NCI-H748 (cell line): Measurements from ENCODE around the gene CHRNG.
"Not testable (repeated sequence)": the region's sequence is repeated elsewhere in the genome, so short reads cannot be mapped to it uniquely, and the experiment has no call there.

Experiments used
- DNase-seq: peaks from one replicate; lab custom pipeline; 2025; ENCODE audit not compliant: unreplicated experiment; lab: John Stamatoyannopoulos, UW

The CHRNG gene

DNA sequence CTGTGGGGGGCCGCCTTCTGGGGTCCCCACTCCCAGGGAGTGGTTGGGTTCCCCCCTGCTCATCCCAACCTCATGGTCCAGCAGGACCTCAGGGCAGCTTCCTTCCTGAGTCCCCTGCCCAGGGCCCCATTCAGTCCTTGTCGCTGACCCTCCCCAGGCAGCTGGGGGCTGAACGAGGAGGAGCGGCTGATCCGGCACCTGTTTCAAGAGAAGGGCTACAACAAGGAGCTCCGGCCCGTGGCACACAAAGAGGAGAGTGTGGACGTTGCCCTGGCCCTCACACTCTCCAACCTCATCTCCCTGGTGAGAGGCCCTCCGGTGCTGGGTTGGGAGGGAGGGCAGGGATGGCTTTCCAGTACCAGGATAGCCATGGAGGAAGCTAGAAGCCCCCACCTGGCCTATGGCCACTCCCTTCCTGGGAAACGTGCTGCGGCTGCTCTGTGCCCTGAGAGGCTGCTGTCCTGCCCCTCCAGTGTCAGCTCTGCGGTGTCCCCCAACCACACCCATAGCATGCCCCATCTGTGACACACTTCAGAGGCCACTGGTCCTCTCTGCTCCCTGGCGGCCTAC is 13.0 kb upstream of the CHRNG start:
- DNase-seq: no peak

DNA sequence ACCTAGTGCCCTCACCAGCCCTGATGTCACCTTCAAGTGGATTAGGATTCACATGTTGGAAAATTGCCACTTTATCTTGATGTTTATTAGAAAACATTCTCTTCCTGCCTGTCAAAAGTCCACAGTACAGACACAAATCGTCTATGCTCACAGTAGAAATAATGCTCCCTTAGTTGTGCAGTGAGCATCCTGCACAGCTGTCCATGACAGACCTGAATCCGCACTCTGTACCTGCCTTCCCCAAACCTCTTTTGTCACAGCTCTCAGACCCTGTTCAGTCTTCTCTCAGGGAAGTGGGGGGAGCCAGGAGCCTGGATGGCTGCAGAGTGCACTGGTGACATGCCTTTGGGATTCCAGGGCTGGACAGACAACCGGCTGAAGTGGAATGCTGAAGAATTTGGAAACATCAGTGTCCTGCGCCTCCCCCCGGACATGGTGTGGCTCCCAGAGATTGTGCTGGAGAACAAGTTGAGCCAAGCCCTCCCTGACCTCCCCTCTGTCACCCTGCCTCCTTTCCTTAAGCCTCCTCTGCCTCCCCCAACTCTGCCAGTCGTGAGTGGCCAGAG is 11.5 kb upstream of the CHRNG start:
- no peak for DNase-seq

DNA sequence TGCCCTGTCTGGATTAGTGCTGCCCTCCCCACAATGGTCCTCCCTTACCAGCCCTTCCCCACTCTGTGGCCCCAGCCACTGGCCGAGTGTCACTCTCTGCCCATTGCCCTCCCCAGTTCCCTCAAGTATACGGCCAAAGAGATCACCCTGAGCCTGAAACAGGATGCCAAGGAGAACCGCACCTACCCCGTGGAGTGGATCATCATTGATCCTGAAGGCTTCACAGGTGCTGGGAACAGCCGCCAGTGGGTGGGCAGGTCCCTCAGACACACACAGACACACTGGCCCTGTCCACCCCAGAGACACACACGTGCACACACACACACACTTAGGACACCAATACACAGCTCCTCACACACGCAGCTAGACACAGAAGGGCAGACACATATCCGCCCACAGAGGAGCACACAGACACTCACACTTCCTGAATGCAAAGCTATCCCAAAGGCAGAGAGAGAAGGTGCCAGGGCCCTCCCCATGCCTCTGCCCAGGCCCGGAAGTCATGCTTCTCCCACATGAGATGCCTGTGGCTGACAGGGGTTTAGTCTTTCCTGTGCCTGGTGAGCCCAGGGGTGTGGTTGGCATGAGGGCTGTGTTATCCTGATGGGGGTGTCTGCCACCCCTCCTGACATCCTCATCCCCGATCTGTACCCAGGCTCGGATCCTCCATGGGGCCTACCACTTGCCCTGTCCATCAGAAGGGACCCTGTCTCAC is 10.6 kb upstream of the CHRNG start:
- no peak for DNase-seq

DNA sequence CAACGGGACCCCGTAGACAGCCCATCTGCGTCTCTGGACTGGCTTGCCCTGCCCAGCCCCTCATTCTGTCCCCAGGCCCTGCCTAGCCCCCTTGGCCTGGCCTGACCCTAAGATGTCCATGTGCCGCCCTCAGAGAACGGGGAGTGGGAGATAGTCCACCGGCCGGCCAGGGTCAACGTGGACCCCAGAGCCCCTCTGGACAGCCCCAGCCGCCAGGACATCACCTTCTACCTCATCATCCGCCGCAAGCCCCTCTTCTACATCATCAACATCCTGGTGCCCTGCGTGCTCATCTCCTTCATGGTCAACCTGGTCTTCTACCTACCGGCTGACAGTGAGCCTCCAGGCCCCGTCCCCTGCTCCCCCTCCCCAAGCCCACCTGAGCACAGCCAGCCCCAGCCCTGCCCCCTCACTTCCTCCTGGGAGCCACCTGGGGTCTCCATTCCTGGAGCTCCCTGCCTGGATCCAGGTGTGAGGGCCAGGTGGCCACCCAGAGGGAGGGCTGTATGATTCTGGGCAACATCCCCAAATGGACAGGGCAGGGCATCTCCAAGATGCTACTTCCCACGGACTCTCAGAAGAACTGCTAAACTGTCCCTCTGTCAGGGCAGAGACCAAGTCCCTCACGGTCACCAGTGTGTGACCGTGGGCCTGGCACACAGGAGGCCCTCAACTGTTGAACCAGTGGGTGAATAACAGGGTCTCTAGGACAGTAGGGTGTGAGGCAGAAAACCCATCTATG is 9.5 kb upstream of the CHRNG start:
- DNase-seq: no peak

DNA sequence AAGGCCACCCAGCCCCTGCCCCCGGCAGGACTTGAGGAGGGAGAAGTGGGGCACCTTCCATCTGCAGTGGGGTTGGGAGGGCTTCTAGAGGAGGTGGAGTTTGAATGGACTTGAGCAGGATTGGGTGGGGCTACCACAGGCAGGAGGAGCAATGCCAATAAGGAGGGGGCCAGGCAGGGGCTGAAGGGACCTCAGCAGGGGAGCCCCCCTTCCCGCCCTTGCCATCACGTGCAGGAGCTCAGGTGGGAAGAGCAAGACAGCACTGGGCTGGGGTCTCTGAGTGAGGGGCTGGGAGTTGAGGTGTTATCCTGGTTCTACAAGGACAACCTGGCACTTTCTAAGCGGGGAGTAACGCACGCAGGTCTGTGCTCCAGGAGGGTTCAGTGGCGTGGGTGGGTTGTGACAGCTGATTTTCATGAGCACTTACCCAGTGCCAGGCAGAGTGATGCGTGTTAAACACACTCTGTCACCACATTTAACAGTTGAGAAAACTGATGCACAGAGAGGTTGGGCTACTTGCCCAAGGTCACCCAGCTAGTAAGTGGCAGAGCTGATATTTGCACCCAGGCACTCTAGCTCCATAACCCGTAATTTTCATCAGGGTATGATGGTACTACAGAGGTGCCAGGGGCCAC is 8.7 kb upstream of the CHRNG start:
- no peak for DNase-seq

DNA sequence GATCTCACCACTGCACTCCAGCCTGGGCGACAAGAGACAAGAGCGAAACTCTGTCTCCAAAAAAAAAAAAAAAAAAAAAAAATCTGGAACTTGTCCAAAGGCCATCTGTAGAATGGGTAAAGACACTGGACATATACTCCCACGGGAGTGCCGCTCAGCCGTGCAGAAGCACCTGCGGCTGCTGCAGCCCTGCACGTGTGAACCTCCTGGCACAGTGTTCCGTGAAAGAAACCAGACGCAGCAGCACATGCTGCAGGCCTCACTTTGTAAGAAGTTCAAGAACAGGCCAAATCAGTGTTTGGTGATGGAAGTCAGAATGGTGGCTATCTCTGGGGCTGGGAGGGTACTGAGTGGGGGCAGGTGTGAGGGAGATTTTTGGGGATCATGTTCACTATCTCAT is 7.1 kb upstream of the CHRNG start:
- DNase-seq: no peak

DNA sequence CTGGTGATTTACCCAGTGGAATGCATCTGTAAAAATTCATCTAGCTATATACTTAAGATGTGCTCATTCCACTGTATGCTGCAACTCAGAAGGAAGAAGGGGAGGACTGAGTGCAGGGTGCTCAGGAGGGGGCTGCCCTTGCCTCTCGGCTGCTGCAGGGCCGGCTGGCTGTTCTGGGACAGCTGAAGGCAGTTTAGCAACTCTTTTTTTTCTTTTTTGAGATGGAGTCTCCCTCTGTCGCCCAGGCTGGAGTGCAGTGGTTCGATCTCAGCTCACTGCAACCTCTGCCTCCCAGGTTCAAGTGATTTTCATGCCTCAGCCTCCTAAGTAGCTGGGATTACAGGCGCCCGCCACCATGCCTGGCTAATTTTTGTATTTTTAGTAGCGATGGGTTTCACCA is 6.7 kb upstream of the CHRNG start:
- not testable (repeated sequence) for DNase-seq

DNA sequence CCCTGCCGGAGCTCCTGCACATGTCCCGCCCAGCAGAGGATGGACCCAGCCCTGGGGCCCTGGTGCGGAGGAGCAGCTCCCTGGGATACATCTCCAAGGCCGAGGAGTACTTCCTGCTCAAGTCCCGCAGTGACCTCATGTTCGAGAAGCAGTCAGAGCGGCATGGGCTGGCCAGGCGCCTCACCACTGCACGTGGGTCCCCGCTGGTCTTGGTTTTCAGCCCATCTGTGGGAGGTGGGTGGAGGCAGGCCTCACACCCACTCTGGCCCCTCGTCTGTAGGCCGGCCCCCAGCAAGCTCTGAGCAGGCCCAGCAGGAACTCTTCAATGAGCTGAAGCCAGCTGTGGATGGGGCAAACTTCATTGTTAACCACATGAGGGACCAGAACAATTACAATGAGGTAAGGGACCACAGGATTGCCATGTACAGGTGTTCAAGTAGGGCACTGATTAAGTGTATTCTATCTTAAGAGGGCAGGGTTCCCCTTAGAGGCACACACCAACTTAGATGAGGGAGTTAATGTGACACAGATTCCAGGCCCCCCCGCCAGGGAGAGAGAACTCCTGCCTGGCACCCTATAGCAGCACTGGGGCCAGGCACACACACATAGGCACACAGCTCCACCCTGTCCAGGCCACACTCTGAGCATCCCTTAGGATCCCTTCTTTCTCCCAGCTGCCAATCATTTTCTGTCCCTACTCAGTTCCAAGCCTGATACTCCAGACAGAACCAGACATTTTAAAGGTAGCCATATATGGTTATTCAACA is 5.4 kb upstream of the CHRNG start:
- no peak for DNase-seq

DNA sequence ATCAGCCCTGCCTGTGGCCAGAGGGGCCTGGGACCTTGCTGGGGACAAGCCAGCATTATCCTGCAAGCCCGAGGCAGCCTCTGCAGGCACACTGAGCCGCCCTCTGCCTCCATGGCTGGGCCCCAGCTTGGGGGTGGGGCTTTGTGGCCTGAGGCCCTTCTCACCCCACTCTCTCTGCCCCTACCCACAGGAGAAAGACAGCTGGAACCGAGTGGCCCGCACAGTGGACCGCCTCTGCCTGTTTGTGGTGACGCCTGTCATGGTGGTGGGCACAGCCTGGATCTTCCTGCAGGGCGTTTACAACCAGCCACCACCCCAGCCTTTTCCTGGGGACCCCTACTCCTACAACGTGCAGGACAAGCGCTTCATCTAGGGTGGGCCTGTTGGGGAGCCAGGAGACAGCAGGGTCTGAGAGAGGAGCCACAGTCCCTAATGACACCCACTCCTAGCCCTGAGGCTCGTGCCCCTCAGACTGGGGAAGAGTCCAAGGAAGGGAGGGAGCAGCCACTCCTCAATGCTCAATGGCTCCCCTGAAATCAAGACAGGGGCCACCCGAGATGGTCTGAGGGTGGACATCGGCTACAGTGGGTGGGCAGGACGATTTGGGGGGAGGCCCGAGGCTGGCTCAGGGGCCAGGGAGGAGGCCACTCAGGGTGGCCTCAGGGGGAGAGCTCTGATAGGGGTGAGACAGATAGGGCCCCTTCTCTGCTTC is 4.4 kb upstream of the CHRNG start:
- DNase-seq: no peak

DNA sequence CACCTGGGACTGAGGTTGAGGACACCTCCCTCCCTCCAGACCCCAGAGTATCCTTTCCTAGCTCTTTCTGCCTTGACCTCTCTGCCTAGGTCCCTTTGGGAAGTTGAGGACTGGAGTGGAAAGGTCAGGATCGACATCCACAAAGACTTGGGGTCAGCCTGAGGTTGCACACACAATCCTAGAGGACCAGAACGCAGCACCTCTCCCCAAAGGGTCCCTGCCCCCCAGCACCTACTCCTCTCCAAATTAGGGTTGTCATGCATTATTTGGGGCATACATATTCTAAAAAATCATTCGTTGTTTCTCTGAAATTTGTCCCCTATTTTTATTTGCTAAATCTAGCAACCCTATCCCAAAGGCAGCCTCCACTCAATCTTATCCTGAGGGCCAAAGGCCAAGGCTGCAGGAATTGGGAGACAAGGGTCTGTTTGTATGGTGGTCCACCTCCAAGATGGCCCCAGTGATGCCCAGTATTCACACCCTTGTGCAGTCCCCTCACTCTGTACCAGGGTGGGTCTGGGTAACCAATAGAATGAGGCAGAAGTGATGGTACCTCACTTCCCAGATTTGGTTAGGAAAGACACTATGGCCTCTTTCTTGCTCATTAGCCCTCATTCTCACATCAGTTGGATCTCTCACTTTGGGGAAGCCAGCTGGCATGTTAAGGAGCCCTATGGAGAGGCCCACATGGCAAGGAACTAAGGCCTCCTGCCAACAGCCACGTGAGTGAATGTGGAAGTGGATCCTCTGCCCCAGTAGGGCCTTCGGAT is 3.5 kb upstream of the CHRNG start:
- DNase-seq: no peak

DNA sequence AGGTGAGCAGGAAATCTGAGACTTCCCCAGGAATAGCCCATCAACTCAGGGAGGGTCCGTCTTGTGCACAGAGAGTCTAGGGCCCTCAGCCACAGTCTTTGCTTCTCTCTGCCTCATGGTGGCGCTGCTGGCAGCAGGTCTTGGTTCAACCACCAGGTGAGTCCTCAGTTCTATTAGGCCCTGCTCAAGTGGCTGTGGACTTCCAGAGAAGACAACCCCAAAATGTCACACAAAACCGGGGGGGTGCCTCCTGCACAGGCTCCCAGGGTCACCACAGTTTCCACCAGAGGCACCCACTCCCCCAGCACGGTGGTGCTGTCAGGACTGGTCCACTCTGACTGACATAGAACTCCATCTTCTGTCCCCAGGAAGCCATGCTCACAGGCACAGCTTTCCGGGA is 2.4 kb upstream of the CHRNG start:
- DNase-seq: peak; percentile 54

DNA sequence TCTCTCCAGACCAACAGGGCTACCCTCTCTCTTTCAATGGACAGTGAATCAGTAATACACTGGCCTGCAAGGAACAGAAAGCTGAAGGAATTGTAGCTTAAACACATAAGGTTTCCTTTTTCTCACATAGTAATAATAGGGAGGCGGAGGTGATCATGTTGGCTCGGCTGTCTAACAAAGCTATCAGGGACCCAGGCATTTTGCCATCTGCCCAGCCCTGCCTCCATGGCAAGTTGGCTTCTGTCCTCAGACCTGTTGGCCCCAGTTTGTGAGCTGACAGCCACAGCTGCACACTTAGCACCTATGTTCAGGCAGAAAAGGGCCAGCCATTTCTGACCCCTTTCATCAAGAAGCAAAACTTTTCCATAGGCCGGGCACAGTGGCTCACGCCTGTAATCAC is 2.0 kb upstream of the CHRNG start:
- DNase-seq: no peak

DNA sequence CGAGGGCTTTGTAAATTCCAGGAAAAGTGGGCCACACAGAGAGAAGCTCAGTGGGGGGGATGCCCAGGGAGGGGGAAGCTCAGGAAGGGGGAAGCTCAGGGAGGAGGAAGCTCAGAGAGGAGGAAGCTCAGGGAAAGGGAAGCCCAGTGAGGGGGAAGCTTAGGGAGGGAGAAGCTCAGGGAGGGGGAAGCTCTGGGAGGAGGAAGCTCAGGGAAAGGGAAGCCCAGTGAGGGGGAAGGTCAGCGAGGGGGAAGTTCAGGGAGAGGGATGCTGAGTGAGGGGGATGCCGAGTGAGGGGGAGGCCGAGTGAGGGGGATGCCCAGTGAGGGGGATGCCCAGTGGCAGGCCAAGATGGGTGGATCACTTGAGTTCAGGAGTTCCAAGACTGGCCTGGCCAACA is 821 bp upstream of the CHRNG start:
- DNase-seq: no peak

DNA sequence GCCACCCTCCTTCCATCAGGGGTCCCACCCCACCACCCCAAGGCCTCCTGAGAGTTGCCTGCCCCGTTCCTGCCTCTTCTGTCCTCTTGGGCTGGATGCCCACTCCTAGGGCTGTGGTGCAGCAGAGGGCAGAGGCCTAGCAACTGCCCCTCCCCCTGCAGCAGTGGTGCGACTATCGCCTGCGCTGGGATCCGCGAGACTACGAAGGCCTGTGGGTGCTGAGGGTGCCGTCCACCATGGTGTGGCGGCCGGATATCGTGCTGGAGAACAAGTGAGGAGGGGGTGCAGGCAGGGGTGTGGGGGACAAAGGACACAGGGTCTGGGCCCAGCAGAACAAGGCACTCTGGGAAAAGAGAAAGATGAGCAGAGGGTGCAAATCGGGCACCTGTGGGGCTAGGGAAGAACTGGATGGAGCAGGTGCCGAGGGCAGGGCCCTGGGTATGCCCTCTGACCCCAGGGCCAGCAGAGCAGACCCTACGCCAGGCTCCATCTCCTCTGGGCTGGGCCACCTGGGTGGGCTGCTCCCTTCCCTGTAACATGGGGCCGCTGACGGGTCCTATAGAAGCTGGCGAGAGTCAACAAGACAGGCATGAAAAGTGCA is 1.0 kb downstream of the CHRNG start:
- DNase-seq: no peak

DNA sequence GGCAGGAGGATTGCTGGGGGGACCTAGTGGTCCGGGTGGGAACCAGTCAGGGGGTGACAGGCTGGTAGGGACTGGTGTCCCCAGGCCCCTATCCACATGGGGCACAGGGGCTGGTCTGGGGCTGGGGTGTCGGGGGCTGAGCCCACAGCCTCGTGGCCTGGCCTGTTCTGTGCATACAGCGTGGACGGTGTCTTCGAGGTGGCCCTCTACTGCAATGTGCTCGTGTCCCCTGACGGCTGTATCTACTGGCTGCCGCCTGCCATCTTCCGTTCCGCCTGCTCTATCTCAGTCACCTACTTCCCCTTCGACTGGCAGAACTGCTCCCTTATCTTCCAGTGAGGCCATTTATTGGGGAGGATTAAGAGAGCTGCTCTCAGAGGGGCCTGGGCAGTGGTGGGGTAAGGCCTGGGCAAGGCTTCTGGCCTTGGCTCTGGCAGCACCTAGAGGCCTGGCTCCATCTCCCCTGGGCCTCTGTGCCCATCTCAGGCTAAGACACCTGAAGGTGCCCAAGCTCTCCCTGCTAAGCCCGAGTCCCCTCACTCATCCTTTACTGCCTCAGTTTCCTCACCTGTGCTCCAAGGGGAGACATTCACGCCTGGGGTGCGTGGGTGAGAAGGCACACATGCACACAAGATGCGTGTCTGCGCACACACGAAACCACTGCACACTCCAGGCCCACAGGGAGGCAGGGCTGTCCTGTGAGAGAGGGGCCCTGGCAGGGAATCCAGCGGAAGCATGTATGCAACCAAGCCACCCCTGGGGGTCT is 1.9 kb downstream of the CHRNG start:
- DNase-seq: no peak

DNA sequence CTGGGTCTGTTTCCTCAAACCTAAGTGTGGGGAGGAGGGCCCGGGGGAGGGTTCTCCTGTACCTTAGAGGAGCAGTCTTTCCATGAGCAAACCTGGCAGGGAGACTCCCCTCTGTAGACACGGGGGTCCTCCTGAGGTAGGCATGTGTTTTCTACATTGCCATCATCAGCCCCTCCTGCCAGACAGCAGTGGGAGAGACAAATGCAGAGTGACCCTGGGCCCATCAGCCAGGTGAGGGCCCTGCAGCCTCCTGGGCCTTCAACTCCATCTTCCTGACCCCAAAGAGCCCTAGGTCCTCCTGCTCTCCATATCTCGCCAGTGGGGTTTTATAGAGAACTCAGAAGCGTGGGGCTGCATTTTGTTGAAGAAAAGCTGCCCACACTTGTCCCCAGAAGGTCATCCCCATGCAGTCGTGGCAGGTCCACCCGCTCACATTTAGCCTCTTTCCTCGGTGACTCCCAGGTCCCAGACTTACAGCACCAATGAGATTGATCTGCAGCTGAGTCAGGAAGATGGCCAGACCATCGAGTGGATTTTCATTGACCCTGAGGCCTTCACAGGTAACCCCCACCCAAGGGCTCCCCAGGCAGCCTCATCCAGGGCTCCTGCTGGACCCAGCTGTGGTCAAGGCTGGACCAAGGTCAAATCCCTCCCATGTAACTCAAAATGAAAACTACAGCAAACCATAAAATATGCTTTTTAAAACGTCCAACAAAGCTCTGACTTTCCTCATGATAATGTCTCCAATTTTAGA is 2.6 kb downstream of the CHRNG start:
- DNase-seq: no peak

DNA sequence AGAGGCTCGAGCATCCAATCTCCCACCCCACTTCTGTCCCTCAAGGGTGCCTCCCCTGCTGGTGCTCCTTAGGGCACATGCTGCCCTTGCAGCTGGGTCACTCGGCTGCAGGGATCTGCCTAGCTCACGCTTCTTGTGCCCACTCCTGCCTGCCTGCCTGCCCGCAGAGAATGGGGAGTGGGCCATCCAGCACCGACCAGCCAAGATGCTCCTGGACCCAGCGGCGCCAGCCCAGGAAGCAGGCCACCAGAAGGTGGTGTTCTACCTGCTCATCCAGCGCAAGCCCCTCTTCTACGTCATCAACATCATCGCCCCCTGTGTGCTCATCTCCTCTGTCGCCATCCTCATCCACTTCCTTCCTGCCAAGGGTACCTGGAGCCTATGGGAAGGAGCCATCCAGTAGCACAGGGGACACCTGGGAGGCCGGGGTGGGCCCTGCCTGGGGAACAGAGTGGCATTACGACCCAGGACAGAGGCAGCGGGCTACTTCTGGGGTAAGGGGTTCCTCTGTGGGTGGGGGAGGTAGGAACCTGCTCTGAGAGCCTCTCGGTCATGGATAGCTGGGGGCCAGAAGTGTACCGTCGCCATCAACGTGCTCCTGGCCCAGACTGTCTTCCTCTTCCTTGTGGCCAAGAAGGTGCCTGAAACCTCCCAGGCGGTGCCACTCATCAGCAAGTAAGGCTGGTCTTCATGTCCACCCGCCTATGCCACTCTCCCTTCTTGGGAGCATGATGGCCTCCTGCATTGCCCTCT is 3.4 kb downstream of the CHRNG start:
- DNase-seq: no peak
